NCI-H1694 (cell line): ENCODE results near the gene LCA5.
"Not testable (repeated sequence)": the region's sequence is repeated elsewhere in the genome, so short reads cannot be mapped to it uniquely, and the experiment has no call there.

Source experiments
- DNase-seq: peaks from one replicate; lab custom pipeline; 2025; lab: John Stamatoyannopoulos, UW

The LCA5 gene

GRCh38 chr6:79538106-79538971 is 1.1 kb upstream of the LCA5 start:
- no peak for DNase-seq

GRCh38 chr6:79536585-79536953 is 661 bp downstream of the LCA5 start:
- DNase-seq: no peak

- not testable (repeated sequence) for DNase-seq
Measured at GRCh38 chr6:79529567-79529966, 7.7 kb downstream of the LCA5 start.

- DNase-seq: no peak
Measured at GRCh38 chr6:79526897-79527296, 10.3 kb downstream of the LCA5 start.

- DNase-seq: no peak
Measured at GRCh38 chr6:79525272-79526100, 11.7 kb downstream of the LCA5 start.

- no peak for DNase-seq
Measured at GRCh38 chr6:79524065-79524464, 13.2 kb downstream of the LCA5 start.

GRCh38 chr6:79522609-79523008 is 14.6 kb downstream of the LCA5 start:
- no peak for DNase-seq

GRCh38 chr6:79520534-79520933 is 16.7 kb downstream of the LCA5 start:
- no peak for DNase-seq

GRCh38 chr6:79518842-79519241 is 18.4 kb downstream of the LCA5 start:
- no peak for DNase-seq

GRCh38 chr6:79515436-79515835 is 21.8 kb downstream of the LCA5 start:
- no peak for DNase-seq

- DNase-seq: no peak
Measured at GRCh38 chr6:79513111-79513510, 24.1 kb downstream of the LCA5 start.

- DNase-seq: no peak
Measured at GRCh38 chr6:79512014-79512413, 25.2 kb downstream of the LCA5 start.

GRCh38 chr6:79510707-79511106 is 26.5 kb downstream of the LCA5 start:
- no peak for DNase-seq

GRCh38 chr6:79506251-79506650 is 31.0 kb downstream of the LCA5 start:
- no peak for DNase-seq

- DNase-seq: no peak
Measured at GRCh38 chr6:79504372-79504771, 32.9 kb downstream of the LCA5 start.

- no peak for DNase-seq
Measured at GRCh38 chr6:79498842-79499241, 38.4 kb downstream of the LCA5 start.

- no peak for DNase-seq
Measured at GRCh38 chr6:79495246-79495645, 42.0 kb downstream of the LCA5 start.

- no peak for DNase-seq
Measured at GRCh38 chr6:79494841-79495240, 42.4 kb downstream of the LCA5 start.

GRCh38 chr6:79470728-79471127 is 66.5 kb downstream of the LCA5 start:
- no peak for DNase-seq

GRCh38 chr6:79469376-79470246 is 67.6 kb downstream of the LCA5 start:
- DNase-seq: no peak

- no peak for DNase-seq
Measured at GRCh38 chr6:79468587-79468986, 68.6 kb downstream of the LCA5 start.

- DNase-seq: no peak
Measured at GRCh38 chr6:79468116-79468515, 69.1 kb downstream of the LCA5 start.
